Neuron (in vitro differentiated cells): ENCODE results near the gene MUC3A.
"Not testable (repeated sequence)": the region's sequence is repeated elsewhere in the genome, so short reads cannot be mapped to it uniquely, and the experiment has no call there.

Experiments
- H2AFZ ChIP-seq: one replicate; pipeline ENCODE4 v1.6.1; 2013; ENCODE audit warnings: low read depth, mild to moderate bottlenecking, inconsistent platforms, low read length, moderate library complexity
- H3K27me3 ChIP-seq: one replicate; pipeline ENCODE4 v1.6.1; 2013; ENCODE audit warnings: low read length; ENCODE audit not compliant: insufficient read depth
- H3K36me3 ChIP-seq: one replicate; pipeline ENCODE4 v1.6.1; 2013; ENCODE audit warnings: low read length; ENCODE audit not compliant: insufficient read depth
- H3K4me1 ChIP-seq: one replicate; pipeline ENCODE4 v1.6.1; 2013; ENCODE audit warnings: low read length; ENCODE audit not compliant: insufficient read depth
- H3K4me3 ChIP-seq: 2 replicates; pipeline ENCODE4 v1.5.1; 2013; ENCODE audit warnings: mild to moderate bottlenecking, low read length, moderate library complexity
- H3K9me3 ChIP-seq: one replicate; pipeline ENCODE4 v1.6.1; 2013; ENCODE audit warnings: low read length

The MUC3A gene

GRCh38 chr7:100921039-100921438 lies 28.3 kb upstream of the MUC3A start:
- no peaks in the 10 kb centered on the region for H3K4me1 ChIP-seq
- no peak overlapping the region for H2AFZ ChIP-seq
- no peak overlapping the region for H3K4me3 ChIP-seq
- no peaks in the 10 kb centered on the region for H3K27me3 ChIP-seq
- H3K9me3 ChIP-seq, result no peaks in the 10 kb centered on the region
- no peaks in the 10 kb centered on the region for H3K36me3 ChIP-seq

GRCh38 chr7:100923616-100924015 lies 25.7 kb upstream of the MUC3A start:
- not testable (repeated sequence) for H2AFZ ChIP-seq, H3K4me3 ChIP-seq, H3K9me3 ChIP-seq, H3K27me3 ChIP-seq, H3K36me3 ChIP-seq, H3K4me1 ChIP-seq

GRCh38 chr7:100929808-100930174 lies 19.5 kb upstream of the MUC3A start:
- Histone ChIP-seq H3K4me3 (no peak overlapping the region), H3K27me3 (peaks cover 3% of the 10 kb centered on the region), H3K9me3 (no peaks in the 10 kb centered on the region), H2AFZ (no peak overlapping the region), H3K4me1 (no peaks in the 10 kb centered on the region), H3K36me3 (no peaks in the 10 kb centered on the region)

- no peaks in the 10 kb centered on the region for H3K9me3 ChIP-seq
- no peak overlapping the region for H3K4me3 ChIP-seq
- H3K4me1 ChIP-seq, result no peaks in the 10 kb centered on the region
- H2AFZ ChIP-seq, result no peak overlapping the region
- H3K27me3 ChIP-seq, result no peaks in the 10 kb centered on the region
- H3K36me3 ChIP-seq, result no peaks in the 10 kb centered on the region
These were observed 15.6 kb upstream of the MUC3A start for GRCh38 chr7:100933734-100934133.

- H3K36me3 ChIP-seq, H3K27me3 ChIP-seq, H3K9me3 ChIP-seq, H3K4me3 ChIP-seq, H2AFZ ChIP-seq, H3K4me1 ChIP-seq: not testable (repeated sequence)
These were observed 14.0 kb upstream of the MUC3A start for GRCh38 chr7:100935381-100935780.

GRCh38 chr7:100936167-100936566 lies 13.2 kb upstream of the MUC3A start:
- not testable (repeated sequence) for H3K9me3 ChIP-seq, H3K4me3 ChIP-seq, H2AFZ ChIP-seq, H3K4me1 ChIP-seq, H3K27me3 ChIP-seq, H3K36me3 ChIP-seq

GRCh38 chr7:100942045-100942774 lies 7.1 kb upstream of the MUC3A start:
- no peak overlapping the region for H3K4me3 ChIP-seq
- H3K4me1 ChIP-seq, result no peaks in the 10 kb centered on the region
- no peaks in the 10 kb centered on the region for H3K27me3 ChIP-seq
- H2AFZ ChIP-seq, result no peak overlapping the region
- H3K36me3 ChIP-seq, result no peaks in the 10 kb centered on the region
- H3K9me3 ChIP-seq, result peaks cover 2% of the 10 kb centered on the region

GRCh38 chr7:100943693-100944092 lies 5.6 kb upstream of the MUC3A start:
- H3K36me3 ChIP-seq, result no peaks in the 10 kb centered on the region
- no peak overlapping the region for H2AFZ ChIP-seq
- no peaks in the 10 kb centered on the region for H3K27me3 ChIP-seq
- no peaks in the 10 kb centered on the region for H3K4me1 ChIP-seq
- peaks cover 2% of the 10 kb centered on the region for H3K9me3 ChIP-seq
- no peak overlapping the region for H3K4me3 ChIP-seq

GRCh38 chr7:100944138-100944537 lies 5.2 kb upstream of the MUC3A start:
- no peak overlapping the region for H2AFZ ChIP-seq
- H3K4me3 ChIP-seq, result no peak overlapping the region
- H3K4me1 ChIP-seq, result no peaks in the 10 kb centered on the region
- H3K9me3 ChIP-seq, result peaks cover 2% of the 10 kb centered on the region
- peaks cover 3% of the 10 kb centered on the region for H3K27me3 ChIP-seq
- no peaks in the 10 kb centered on the region for H3K36me3 ChIP-seq

GRCh38 chr7:100946111-100946510 lies 3.2 kb upstream of the MUC3A start:
- Histone ChIP-seq H3K4me1 (no peaks in the 10 kb centered on the region), H3K36me3 (no peaks in the 10 kb centered on the region), H3K27me3 (peaks cover 18% of the 10 kb centered on the region), H3K9me3 (peaks cover 2% of the 10 kb centered on the region), H2AFZ (no peak overlapping the region), H3K4me3 (no peak overlapping the region)

GRCh38 chr7:100946766-100947365 lies 2.5 kb upstream of the MUC3A start:
- H2AFZ ChIP-seq, result no peak overlapping the region
- H3K36me3 ChIP-seq, result no peaks in the 10 kb centered on the region
- H3K27me3 ChIP-seq, result peaks cover 18% of the 10 kb centered on the region
- H3K4me1 ChIP-seq, result no peaks in the 10 kb centered on the region
- no peak overlapping the region for H3K4me3 ChIP-seq
- peaks cover 2% of the 10 kb centered on the region for H3K9me3 ChIP-seq

GRCh38 chr7:100947792-100948191 lies 1.5 kb upstream of the MUC3A start:
- Histone ChIP-seq H3K9me3 (peaks cover 2% of the 10 kb centered on the region), H3K4me1 (no peaks in the 10 kb centered on the region), H2AFZ (no peak overlapping the region), H3K27me3 (peaks cover 18% of the 10 kb centered on the region), H3K4me3 (no peak overlapping the region), H3K36me3 (no peaks in the 10 kb centered on the region)

- Histone ChIP-seq H3K4me3 (no peak overlapping the region), H3K9me3 (no peaks in the 10 kb centered on the region), H3K27me3 (peaks cover 18% of the 10 kb centered on the region), H2AFZ (no peak overlapping the region), H3K4me1 (no peaks in the 10 kb centered on the region), H3K36me3 (no peaks in the 10 kb centered on the region)
These were observed 654 bp downstream of the MUC3A start for GRCh38 chr7:100949933-100950443.

- Histone ChIP-seq H3K9me3 (no peaks in the 10 kb centered on the region), H2AFZ (no peak overlapping the region), H3K4me3 (no peak overlapping the region), H3K27me3 (peaks cover 18% of the 10 kb centered on the region), H3K4me1 (no peaks in the 10 kb centered on the region), H3K36me3 (no peaks in the 10 kb centered on the region)
These were observed 1.8 kb downstream of the MUC3A start for GRCh38 chr7:100951172-100951571.
